Measurements from ENCODE around the gene CEBPZOS.

GRCh38 chr2:37211212-37211611, 14.9 kb downstream of the CEBPZOS start:
- TF ChIP-seq CTCF (IDR thresholded peaks at IDR 0.05; ENCODE audit: control extremely low read depth in 1 of 3, insufficient read depth in 1 of 3, low read depth in 1 of 3, low read length in 3 of 3) (no peak), GTF2F1 (IDR thresholded peaks at IDR 0.05; ENCODE audit: borderline replicate concordance, low read depth, low read length) (no peak), POLR2A (IDR thresholded peaks at IDR 0.05; ENCODE audit: control extremely low read depth in 1 of 2, low read depth in 2 of 2, low read length in 2 of 2) (no peak), RXRA (IDR thresholded peaks at IDR 0.05; ENCODE audit: insufficient read depth, low read depth, low read length) (no peak), CEBPB (IDR thresholded peaks at IDR 0.05; ENCODE audit: low read depth, low read length) (no peak), SRF (IDR thresholded peaks at IDR 0.05; ENCODE audit: low read depth, low read length) (no peak), EZH2 (IDR thresholded peaks at IDR 0.05; ENCODE audit: low read depth, low read length, severe bottlenecking) (no peak), POLR2AphosphoS5 (IDR thresholded peaks at IDR 0.05; ENCODE audit: low read depth, low read length) (no peak), TAF1 (IDR thresholded peaks at IDR 0.05; ENCODE audit: low read depth, low read length) (no peak), MAX (IDR thresholded peaks at IDR 0.05) (no peak), YY1 (IDR thresholded peaks at IDR 0.05; ENCODE audit: low read depth, low read length) (no peak)

Data from H1 (cell line).